AML-193 (cell line): ENCODE data around the gene CHPF.

Experiments used
- DNase-seq, 2 experiments: peaks; one replicate each; lab custom pipeline; 2025; lab: John Stamatoyannopoulos, UW

Gene CHPF

GRCh38 chr2:219543596-219544358 lies at the start of gene CHPF, which contains the start of gene TMEM198:
CHPF (minus strand) TSS chr2:219543809; CDS start chr2:219543538, 271 bp downstream.
TMEM198 (plus strand) TSS chr2:219544028; CDS start chr2:219544728, 700 bp downstream.
- peak; percentile 19 to 43 for DNase-seq

GRCh38 chr2:219593154-219593553 lies 49.5 kb upstream of the CHPF start:
- no peak for DNase-seq

GRCh38 chr2:219592736-219593135 lies 49.1 kb upstream of the CHPF start:
- DNase-seq, result no peak

- no peak for DNase-seq
Measured at GRCh38 chr2:219591091-219591490, 47.5 kb upstream of the CHPF start.

GRCh38 chr2:219581346-219581745 lies 37.7 kb upstream of the CHPF start:
- DNase-seq, result no peak

- DNase-seq, result peak; percentile 55 to 60
Measured at GRCh38 chr2:219578811-219579613, 35.4 kb upstream of the CHPF start.

GRCh38 chr2:219576505-219577388 lies 33.1 kb upstream of the CHPF start:
- no peak for DNase-seq

- DNase-seq, result no peak
Measured at GRCh38 chr2:219575566-219576504, 32.2 kb upstream of the CHPF start.

- no peak for DNase-seq
Measured at GRCh38 chr2:219574484-219575311, 31.1 kb upstream of the CHPF start.

- peak in 1 of 2 experiments; percentile 25 for DNase-seq
Measured at GRCh38 chr2:219573166-219573565, 29.6 kb upstream of the CHPF start.

GRCh38 chr2:219572237-219573001 lies 28.8 kb upstream of the CHPF start, which contains the start of gene INHA:
INHA (plus strand) TSS chr2:219572310; CDS start chr2:219572375, 65 bp downstream.
- DNase-seq, result no peak

GRCh38 chr2:219571311-219572236 lies 28.0 kb upstream of the CHPF start, which contains the start of gene OBSL1:
OBSL1 (minus strand) TSS chr2:219571539; CDS start chr2:219571232, 307 bp downstream.
- no peak for DNase-seq

GRCh38 chr2:219570924-219571310 lies 27.3 kb upstream of the CHPF start:
- no peak for DNase-seq

- no peak for DNase-seq
Measured at GRCh38 chr2:219570194-219570923, 26.8 kb upstream of the CHPF start.

- DNase-seq, result no peak
Measured at GRCh38 chr2:219569635-219570034, 26.0 kb upstream of the CHPF start.

- no peak for DNase-seq
Measured at GRCh38 chr2:219569041-219569440, 25.4 kb upstream of the CHPF start.

- DNase-seq, result no peak
Measured at GRCh38 chr2:219567791-219568361, 24.3 kb upstream of the CHPF start.
